H1 (cell line): Measurements from ENCODE around the gene ACTR3C. TPM values are rescaled to one million over a fixed set of nuclear protein-coding genes. Genes with fewer than 3 reads are reported as not detected.

Source experiments
- CTCF ChIA-PET: fragments of 300-600 bp; sonication (Branson Sonifier 250); formaldehyde crosslinking; loops from one replicate; lab custom pipeline; 2021; ENCODE audit not compliant: partially characterized antibody; lab: Charles Lee
- POLR2A ChIA-PET: fragments of 300-600 bp; sonication (Branson Sonifier 250); formaldehyde crosslinking; loops from one replicate; lab custom pipeline; 2021; ENCODE audit warnings: inconsistent platforms; ENCODE audit not compliant: partially characterized antibody; lab: Charles Lee
- DNase-seq, 2 experiments: peaks; one replicate each; pipeline versions ENCODE4 v3.0.0 to v3.0.0-alpha.2; 2010 to 2022; ENCODE audit warnings: low spot score in 2 of 2, low read depth in 1 of 2, mixed read lengths in 1 of 2
- FAIRE-seq: peaks from 2 replicates; lab custom pipeline; 2011; peaks lifted over from hg19 to GRCh38; lab: Jason Lieb, UNC
- H2AFZ ChIP-seq: 2 replicates; pipeline ENCODE4 v1.8.1; 2012; ENCODE audit warnings: low read length, inconsistent platforms
- H2AK5ac ChIP-seq: 2 replicates; pipeline ENCODE4 v1.6.1; 2013; ENCODE audit warnings: low read depth, low read length
- H2BK120ac ChIP-seq: replicated peaks from 2 replicates; pipeline ENCODE3; 2013; ENCODE audit warnings: low read depth, low read length, inconsistent platforms
- H2BK12ac ChIP-seq: 2 replicates; pipeline ENCODE4 v1.6.1; 2013; ENCODE audit warnings: low read depth, low read length
- H2BK15ac ChIP-seq: 2 replicates; pipeline ENCODE4 v1.6.1; 2013; ENCODE audit warnings: low read length
- H2BK20ac ChIP-seq: 2 replicates; pipeline ENCODE4 v1.6.1; 2013; ENCODE audit warnings: low read length
- H2BK5ac ChIP-seq: 2 replicates; pipeline ENCODE4 v1.6.1; 2013; ENCODE audit warnings: low read depth, low read length
- H3K14ac ChIP-seq: 2 replicates; pipeline ENCODE4 v1.6.1; 2013; ENCODE audit warnings: inconsistent platforms; ENCODE audit not compliant: insufficient read length
- H3K18ac ChIP-seq: 2 replicates; pipeline ENCODE4 v1.6.1; 2013; ENCODE audit warnings: low read length; ENCODE audit errors: extremely low read depth
- H3K23ac ChIP-seq: 2 replicates; pipeline ENCODE4 v1.6.1; 2013; ENCODE audit warnings: inconsistent platforms; ENCODE audit not compliant: insufficient read length
- H3K23me2 ChIP-seq: 2 replicates; pipeline ENCODE4 v1.6.1; 2013; ENCODE audit warnings: low read depth, low read length
- H3K27ac ChIP-seq: 2 replicates; pipeline ENCODE4 v1.6.1; 2011; ENCODE audit warnings: low read depth, low read length, inconsistent platforms
- H3K27me3 ChIP-seq, 4 experiments: replicated peaks in 1 of 4; 1 replicate in 1 of 4; 2 replicates in 3 of 4; pipeline versions ENCODE4 v1.6.1 to v1.8.1; 2011 to 2013; ENCODE audit warnings: low read length in 3 of 4, mild to moderate bottlenecking in 3 of 4, inconsistent platforms in 2 of 4, mixed read lengths in 2 of 4, moderate library complexity in 1 of 4; ENCODE audit not compliant: control insufficient read depth in 3 of 4, insufficient read depth in 3 of 4; ENCODE audit errors: extremely low read depth in 1 of 4
- H3K36me3 ChIP-seq, 4 experiments: 2 replicates each; pipeline versions ENCODE4 v1.6.1 to v1.8.1; 2011 to 2013; ENCODE audit warnings: mild to moderate bottlenecking in 4 of 4, low read length in 3 of 4, moderate library complexity in 2 of 4, control low read depth in 1 of 4, inconsistent platforms in 1 of 4; ENCODE audit not compliant: insufficient read depth in 4 of 4, control insufficient read depth in 2 of 4
- H3K4ac ChIP-seq: replicated peaks from 2 replicates; pipeline ENCODE3; 2013; ENCODE audit warnings: low read length, low read depth, mixed read lengths, inconsistent platforms; ENCODE audit not compliant: insufficient read length
- H3K4me1 ChIP-seq, 4 experiments: replicated peaks in 1 of 4; 1 replicate in 1 of 4; 2 replicates in 3 of 4; pipeline versions ENCODE4 v1.6.1 to v1.8.1; 2011 to 2013; ENCODE audit warnings: low read length in 3 of 4, inconsistent platforms in 2 of 4, mixed read lengths in 1 of 4; ENCODE audit not compliant: insufficient read depth in 4 of 4, control insufficient read depth in 3 of 4
- H3K4me2 ChIP-seq, 2 experiments: 2 replicates each; pipeline versions ENCODE4 v1.6.1 to v1.8.1; 2011 to 2013; ENCODE audit warnings: low read depth in 2 of 2, low read length in 2 of 2, control low read depth in 1 of 2, inconsistent platforms in 1 of 2, mild to moderate bottlenecking in 1 of 2; ENCODE audit not compliant: insufficient read depth in 1 of 2
- H3K4me3 ChIP-seq, 4 experiments: fragments of 200-600, 300-600 bp in 1 of 4; sonication (generic), shearing (Covaris generic), sonication (Bioruptor Twin) in 1 of 4; 2 replicates each; pipeline versions ENCODE4 v1.5.1 to v1.8.1; 2011 to 2016; ENCODE audit warnings: low read length in 4 of 4, low read depth in 3 of 4, control low read depth in 2 of 4, inconsistent platforms in 2 of 4, mild to moderate bottlenecking in 2 of 4, mixed read lengths in 1 of 4, moderate library complexity in 1 of 4; ENCODE audit not compliant: insufficient read depth in 2 of 4; ENCODE audit errors: extremely low read depth in 1 of 4
- H3K56ac ChIP-seq: replicated peaks from 2 replicates; pipeline ENCODE3; 2013; ENCODE audit warnings: low read depth, mild to moderate bottlenecking, mixed read lengths, low read length, inconsistent platforms; ENCODE audit not compliant: insufficient read length
- H3K79me1 ChIP-seq: 2 replicates; pipeline ENCODE4 v1.6.1; 2013; ENCODE audit warnings: low read depth, low read length, control low read depth
- H3K79me2 ChIP-seq, 2 experiments: 2 replicates each; pipeline versions ENCODE4 v1.6.1 to v1.8.1; 2012 to 2013; ENCODE audit warnings: low read length in 2 of 2, mild to moderate bottlenecking in 2 of 2, inconsistent platforms in 1 of 2; ENCODE audit not compliant: insufficient read depth in 2 of 2, control insufficient read depth in 1 of 2
- H3K9ac ChIP-seq, 4 experiments: replicated peaks in 1 of 4; 1 replicate in 1 of 4; 2 replicates in 3 of 4; pipeline versions ENCODE4 v1.6.1 to v1.8.1; 2011 to 2013; ENCODE audit warnings: low read depth in 3 of 4, low read length in 3 of 4, control low read depth in 2 of 4, mild to moderate bottlenecking in 2 of 4, moderate library complexity in 2 of 4, inconsistent platforms in 1 of 4; ENCODE audit errors: extremely low read depth in 1 of 4
- H3K9me3 ChIP-seq, 2 experiments: 2 replicates each; pipeline versions ENCODE4 v1.6.1 to v1.8.1; 2012 to 2013; ENCODE audit warnings: mild to moderate bottlenecking in 2 of 2, moderate library complexity in 2 of 2, control low read depth in 1 of 2, inconsistent platforms in 1 of 2, low read depth in 1 of 2, low read length in 1 of 2, mixed read lengths in 1 of 2; ENCODE audit not compliant: insufficient read depth in 2 of 2
- H4K20me1 ChIP-seq, 2 experiments: replicated peaks in 1 of 2; 2 replicates each; pipeline versions ENCODE3 to v1.8.1; 2011 to 2013; ENCODE audit warnings: inconsistent platforms in 2 of 2, low read length in 2 of 2, mild to moderate bottlenecking in 1 of 2; ENCODE audit not compliant: insufficient read depth in 2 of 2, control insufficient read depth in 1 of 2
- H4K5ac ChIP-seq: 2 replicates; pipeline ENCODE4 v1.6.1; 2013; ENCODE audit warnings: low read length, low read depth, mixed read lengths, inconsistent platforms; ENCODE audit not compliant: insufficient read length
- H4K8ac ChIP-seq: 2 replicates; pipeline ENCODE4 v1.8.0; 2013; ENCODE audit warnings: mild to moderate bottlenecking, moderate library complexity, low read length, inconsistent platforms; ENCODE audit not compliant: insufficient read depth; ENCODE audit errors: extremely low read depth
- H4K91ac ChIP-seq: replicated peaks from 2 replicates; pipeline ENCODE3; 2013; ENCODE audit warnings: low read length, mixed read lengths, inconsistent platforms; ENCODE audit not compliant: insufficient read length
- NANOG ChIP-seq: IDR thresholded peaks from 2 replicates; pipeline ENCODE4 v1.6.1; 2011; ENCODE audit warnings: low read length, low read depth, mild to moderate bottlenecking, inconsistent platforms; ENCODE audit not compliant: insufficient read depth, poor library complexity, severe bottlenecking
- RAD21 ChIP-seq, 2 experiments: IDR thresholded peaks in 1 of 2; conservative IDR thresholded peaks in 1 of 2; 2 replicates each; pipeline ENCODE4 v1.6.1; 2011; ENCODE audit warnings: low read depth in 2 of 2, low read length in 2 of 2, improper control_type of control experiment in 1 of 2, inconsistent platforms in 1 of 2, mild to moderate bottlenecking in 1 of 2, moderate library complexity in 1 of 2
- WGBS, 2 experiments: shearing (Covaris generic) in 1 of 2; methylation state at CpG; one replicate each; pipeline versions ENCODE4 v1.1.6 to v1.1.7; 2013 to 2015; ENCODE audit warnings: low lambda C conversion rate in 2 of 2, mixed read lengths in 2 of 2, inconsistent platforms in 1 of 2, low coverage in 1 of 2, missing lambda C conversion rate in 1 of 2; ENCODE audit not compliant: insufficient replicate concordance in 2 of 2, insufficient coverage in 1 of 2, insufficient read length in 1 of 2; ENCODE audit errors: extremely low coverage in 1 of 2, missing lambda C conversion rate in 1 of 2; 5-methylcytosine and 5-hydroxymethylcytosine counted together
- polyA plus RNA-seq, 7 experiments: library from polyadenylated mRNA; depleted of rRNA in 3 of 7; stranded (reverse) in 5 of 7; unstranded in 2 of 7; fragments of >200 nt in 5 of 7; fragments of 200-250 nt in 2 of 7; gene quantifications; 1 replicate in 5 of 7; 2 replicates in 1 of 7; 4 replicates in 1 of 7; pipeline versions ENCODE4 v1.2.1 to v1.2.3, GENCODE V29; 2011 to 2013; ENCODE audit warnings: missing spikeins in 2 of 7, mixed read lengths in 2 of 7
- total RNA-seq: library from RNA; stranded (reverse); fragmentation: NEBNext Ultra II Directional; extraction: Animal tissue kit (Norgen Biotek cat#: 25700); gene quantifications from 2 replicates; pipeline ENCODE4 v1.2.1, GENCODE V29; 2021
- TF ChIP-seq, protein P1 (sequence below), 3 experiments: IDR thresholded peaks; 1 replicate in 2 of 3; 2 replicates in 1 of 3; pipeline versions ENCODE4 v1.5.1 to v1.6.1; 2011; ENCODE audit warnings: low read length in 3 of 3, mild to moderate bottlenecking in 3 of 3, inconsistent platforms in 2 of 3, low read depth in 1 of 3, moderate library complexity in 1 of 3; ENCODE audit not compliant: insufficient read depth in 1 of 3; ENCODE audit errors: control extremely low read depth in 1 of 3

Gene ACTR3C
- total and polyA plus RNA-seq, 2 of the 8 experiments (the other 6 are each of a cell fraction or from before 2014, with no cell fraction given) = 1.5 TPM; not detected in 1

DNA sequence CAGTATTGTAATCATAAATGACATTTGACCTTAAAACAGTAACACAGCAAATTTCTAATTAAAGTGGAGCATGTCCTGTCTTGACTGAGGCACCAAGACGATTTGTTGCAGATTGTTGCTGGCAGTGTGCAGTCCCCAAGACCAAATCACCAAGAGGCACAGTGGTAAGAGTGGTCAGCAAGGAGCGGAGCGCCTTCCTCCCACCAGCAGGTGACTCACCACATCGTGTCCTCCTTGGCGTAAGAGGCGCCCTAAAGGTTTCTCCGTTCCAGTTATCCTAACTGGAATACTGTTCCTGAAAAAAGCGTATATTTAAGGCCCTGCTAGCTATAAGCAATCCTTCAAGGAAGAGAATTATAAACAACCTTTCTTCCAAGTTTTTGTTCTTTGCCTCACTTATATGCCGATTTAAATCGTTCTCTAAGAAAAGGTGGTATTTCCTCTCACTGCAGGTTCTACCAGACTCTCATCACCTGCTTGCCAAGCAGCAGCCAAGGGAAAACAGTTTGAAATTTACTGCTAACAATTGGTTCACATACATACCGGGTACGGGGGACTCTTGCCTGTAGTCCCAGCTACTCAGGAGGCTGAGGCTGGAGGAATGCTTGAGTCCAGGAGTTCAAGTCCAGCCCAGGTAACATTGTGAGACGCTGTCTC lies 34.6 kb upstream of the ACTR3C start:
- TF ChIP-seq, protein P1, sequence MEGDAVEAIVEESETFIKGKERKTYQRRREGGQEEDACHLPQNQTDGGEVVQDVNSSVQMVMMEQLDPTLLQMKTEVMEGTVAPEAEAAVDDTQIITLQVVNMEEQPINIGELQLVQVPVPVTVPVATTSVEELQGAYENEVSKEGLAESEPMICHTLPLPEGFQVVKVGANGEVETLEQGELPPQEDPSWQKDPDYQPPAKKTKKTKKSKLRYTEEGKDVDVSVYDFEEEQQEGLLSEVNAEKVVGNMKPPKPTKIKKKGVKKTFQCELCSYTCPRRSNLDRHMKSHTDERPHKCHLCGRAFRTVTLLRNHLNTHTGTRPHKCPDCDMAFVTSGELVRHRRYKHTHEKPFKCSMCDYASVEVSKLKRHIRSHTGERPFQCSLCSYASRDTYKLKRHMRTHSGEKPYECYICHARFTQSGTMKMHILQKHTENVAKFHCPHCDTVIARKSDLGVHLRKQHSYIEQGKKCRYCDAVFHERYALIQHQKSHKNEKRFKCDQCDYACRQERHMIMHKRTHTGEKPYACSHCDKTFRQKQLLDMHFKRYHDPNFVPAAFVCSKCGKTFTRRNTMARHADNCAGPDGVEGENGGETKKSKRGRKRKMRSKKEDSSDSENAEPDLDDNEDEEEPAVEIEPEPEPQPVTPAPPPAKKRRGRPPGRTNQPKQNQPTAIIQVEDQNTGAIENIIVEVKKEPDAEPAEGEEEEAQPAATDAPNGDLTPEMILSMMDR (IDR thresholded peaks at IDR 0.05; ENCODE audit: control extremely low read depth in 1 of 3, insufficient read depth in 1 of 3, low read depth in 1 of 3, low read length in 3 of 3) = peak; percentile 32 to 65 (median 52)
- TF ChIP-seq RAD21 (IDR thresholded peaks at IDR 0.05 in 1 of 2, conservative IDR thresholded peaks at IDR 0.05 in 1 of 2; ENCODE audit: low read depth in 2 of 2, low read length in 2 of 2) (peak in 1 of 2 experiments; percentile 51; a peak in 3 of 4 replicates), NANOG (no peak)
- TF ChIP-seq, all 59 proteins: peak for 2
- peaks cover 0 to 5% of the 10 kb centered on the region in 2 experiments for H4K20me1 ChIP-seq
- H3K23ac ChIP-seq = no peak overlapping the region
- H3K79me2 ChIP-seq = no peaks in the 10 kb centered on the region
- no peak overlapping the region for H2BK12ac ChIP-seq
- H2BK120ac ChIP-seq = no peak overlapping the region
- H3K27ac ChIP-seq = no peak overlapping the region
- no peak overlapping the region for H3K4ac ChIP-seq
- H3K4me2 ChIP-seq = no peak overlapping the region
- H3K4me1 ChIP-seq = peaks cover 12 to 18% (median 14%) of the 10 kb centered on the region in 4 experiments
- no peaks in the 10 kb centered on the region; a peak in 1 of 7 replicates for H3K27me3 ChIP-seq
- no peak overlapping the region for H3K56ac ChIP-seq
- H2AK5ac ChIP-seq = no peak overlapping the region
- H3K9me3 ChIP-seq = no peaks in the 10 kb centered on the region
- no peak overlapping the region for H4K91ac ChIP-seq
- ChIA-PET POLR2A (interaction anchor here (1.3 to 1.4 kb wide), 2 partner anchors 11 to 44 kb away, joined by 4 to 10 read pairs; partner anchors contain the start of gene REPIN1), CTCF (interaction anchor here (0.6 to 4.5 kb wide), 18 partner anchors 11 to 709 kb away, joined by 3 to 32 read pairs (median 4); partner anchors contain the start of gene REPIN1)
- no peak overlapping the region for H4K5ac ChIP-seq
- no peak overlapping the region for H2BK5ac ChIP-seq
- no peak overlapping the region for H3K14ac ChIP-seq
- no peak overlapping the region for H3K4me3 ChIP-seq
- no peaks in the 10 kb centered on the region for H3K36me3 ChIP-seq
- H2AFZ ChIP-seq = no peak overlapping the region
- 82% methylated on average over 13 of the region's 13 CpGs; no CpG with 5 or more reads in 1 of the 2 experiments for WGBS, 2 experiments
- FAIRE-seq = no peak
- H3K23me2 ChIP-seq = peaks cover 13% of the 10 kb centered on the region; the same call in 1 of the 2 replicates
- H2BK20ac ChIP-seq = no peak overlapping the region
- H3K9ac ChIP-seq = no peak overlapping the region
- 0 out of 2 replicates have a peak overlapping the region, but pooled peaks have one; percentile 31 for H2BK15ac ChIP-seq
- no peaks in the 10 kb centered on the region; the same call in 1 of the 2 replicates for H3K79me1 ChIP-seq
- H3K18ac ChIP-seq = no peak overlapping the region
- H4K8ac ChIP-seq = no peak overlapping the region
- no peak for DNase-seq
